Vagina (tissue), 2 donors: ENCODE measurements around the gene CCDC102A. TPM values are rescaled to one million over a fixed set of nuclear protein-coding genes. Genes with fewer than 3 reads are reported as not detected.

Experiments used
- DNase-seq, 2 donors: peaks; one replicate each; pipeline ENCODE4 v3.0.0-alpha.2; 2017; ENCODE audit errors: extremely low spot score in 2 of 2
- H3K27ac ChIP-seq: fragments of 200-600 bp; sonication (generic); one replicate; pipeline ENCODE4 v1.5.1; 2019
- H3K27me3 ChIP-seq: fragments of 200-600 bp; sonication (generic); one replicate; pipeline ENCODE4 v1.5.1; 2019
- H3K36me3 ChIP-seq, 2 donors: fragments of 200-600 bp; sonication (generic); one replicate each; pipeline ENCODE4 v1.5.1; 2017 to 2019
- H3K4me1 ChIP-seq: fragments of 200-600 bp; sonication (generic); one replicate; pipeline ENCODE4 v1.5.1; 2019
- H3K4me3 ChIP-seq, 2 donors: fragments of 200-600 bp; sonication (generic); 1 replicate in 1 of 2; 2 replicates in 1 of 2; pipeline ENCODE4 v1.5.1; 2016 to 2019
- H3K9me3 ChIP-seq: fragments of 200-600 bp; sonication (generic); one replicate; pipeline ENCODE4 v1.5.1; 2019
- CTCF ChIP-seq, 3 experiments: fragments of 450-650 bp in 2 of 3; fragments of 200-600 bp in 1 of 3; sonication (generic) in 1 of 3; IDR thresholded peaks; one replicate each; pipeline ENCODE4 v1.5.1; 2017 to 2019; ENCODE audit warnings: antibody characterized with exemption in 3 of 3, mild to moderate bottlenecking in 2 of 3, moderate library complexity in 2 of 3
- POLR2A ChIP-seq, 2 donors: fragments of 450-650 bp; IDR thresholded peaks; one replicate each; pipeline ENCODE4 v1.6.1; 2017; ENCODE audit warnings: antibody characterized with exemption in 2 of 2, mild to moderate bottlenecking in 2 of 2, moderate library complexity in 2 of 2
- POLR2AphosphoS5 ChIP-seq, 2 donors: sonication (generic); formaldehyde crosslinking; IDR thresholded peaks; one replicate each; pipeline ENCODE4 v1.9.0; 2017; ENCODE audit warnings: antibody characterized with exemption in 2 of 2, mild to moderate bottlenecking in 2 of 2, low read depth in 1 of 2; ENCODE audit not compliant: insufficient read depth in 1 of 2
- intact Hi-C: fragments of 100-400 bp; cut with DNase I; formaldehyde crosslinking; loops from one replicate; pipeline ENCODE4 v1.15.1; 2023
- total RNA-seq: library from RNA; depleted of rRNA; stranded (reverse); fragments of >200 nt; gene quantifications from one replicate; pipeline ENCODE4 v1.2.3, GENCODE V29; 2016

The CCDC102A gene
- total RNA-seq, 1 donor from 2014 or later: 22.1 TPM

GRCh38 chr16:57563761-57564160 lies 27.4 kb upstream of the CCDC102A start:
- intact Hi-C loops: no loop called here
- Histone ChIP-seq H3K27me3 (no peaks in the 10 kb centered on the region), H3K27ac (no peak overlapping the region), H3K4me1 (no peaks in the 10 kb centered on the region), H3K9me3 (no peaks in the 10 kb centered on the region), H3K36me3 (no peaks in the 10 kb centered on the region), H3K4me3 (no peak overlapping the region)
- TF ChIP-seq CTCF (IDR thresholded peaks at IDR 0.05) (no peak), POLR2A (IDR thresholded peaks at IDR 0.05) (no peak), POLR2AphosphoS5 (IDR thresholded peaks at IDR 0.05; ENCODE audit: insufficient read depth in 1 of 2, low read depth in 1 of 2) (no peak)
- peak in 1 of 2 donors; percentile 58 for DNase-seq

GRCh38 chr16:57563487-57563750 lies 27.0 kb upstream of the CCDC102A start:
- peak in 1 of 2 donors; percentile 58 for DNase-seq
- no peaks in the 10 kb centered on the region for H3K4me1 ChIP-seq
- H3K4me3 ChIP-seq: no peak overlapping the region
- intact Hi-C loops: no loop called here
- TF ChIP-seq CTCF (IDR thresholded peaks at IDR 0.05): no peak
- H3K27ac ChIP-seq: no peak overlapping the region
- no peaks in the 10 kb centered on the region for H3K9me3 ChIP-seq
- no peaks in the 10 kb centered on the region for H3K27me3 ChIP-seq
- no peaks in the 10 kb centered on the region for H3K36me3 ChIP-seq

DNA sequence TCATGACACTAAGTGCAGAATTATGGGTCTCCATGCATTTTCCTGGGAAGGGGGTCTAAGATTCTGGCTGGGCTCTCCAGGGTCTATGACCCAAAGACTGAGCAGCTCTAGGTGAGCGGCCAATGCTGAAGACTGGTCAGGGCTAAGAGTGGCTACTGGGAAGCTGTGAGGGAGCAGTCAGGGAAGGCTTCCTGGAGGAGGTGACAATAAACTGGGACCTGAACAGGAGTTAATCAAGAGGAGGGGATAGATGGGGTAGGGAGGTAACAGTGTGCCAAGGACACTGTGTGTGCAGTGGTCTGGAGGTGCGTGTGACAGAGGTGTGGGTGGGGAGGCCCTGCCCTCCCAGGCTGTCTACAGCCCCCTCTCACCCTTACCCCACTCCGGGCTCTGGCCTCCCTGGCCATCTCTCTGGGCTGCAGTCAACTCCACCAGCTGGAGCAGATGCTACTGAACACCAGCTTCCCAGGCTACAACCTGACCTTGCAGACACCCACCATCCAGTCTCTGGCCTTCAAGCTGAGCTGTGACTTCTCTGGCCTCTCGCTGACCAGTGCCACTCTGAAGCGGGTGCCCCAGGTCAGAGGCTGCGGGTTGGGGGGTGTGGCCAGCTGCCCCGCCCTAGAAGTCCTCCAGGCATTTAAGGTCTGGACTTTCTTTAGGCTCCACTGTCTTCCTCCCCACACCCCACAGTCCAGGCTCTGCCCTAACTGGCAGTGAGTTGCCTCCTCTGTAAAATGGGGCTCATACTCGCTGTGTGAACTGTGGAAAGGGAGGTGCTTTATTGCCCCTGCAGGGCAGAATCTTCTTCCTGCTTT lies 26.5 kb upstream of the CCDC102A start:
- no peak for TF ChIP-seq POLR2AphosphoS5 (IDR thresholded peaks at IDR 0.05; ENCODE audit: insufficient read depth in 1 of 2, low read depth in 1 of 2)
- no peak for TF ChIP-seq POLR2A (IDR thresholded peaks at IDR 0.05)
- TF ChIP-seq CTCF (IDR thresholded peaks at IDR 0.05): no peak
- peak in 1 of 2 donors; percentile 77 for DNase-seq
- no peaks in the 10 kb centered on the region for H3K27me3 ChIP-seq
- no peaks in the 10 kb centered on the region for H3K9me3 ChIP-seq
- H3K27ac ChIP-seq: no peak overlapping the region
- H3K4me3 ChIP-seq: no peak overlapping the region
- intact Hi-C loops: no loop called here
- no peaks in the 10 kb centered on the region for H3K4me1 ChIP-seq
- H3K36me3 ChIP-seq: no peaks in the 10 kb centered on the region

GRCh38 chr16:57562066-57562465 lies 25.7 kb upstream of the CCDC102A start:
- peak in 1 of 2 donors; percentile 49 for DNase-seq
- no peaks in the 10 kb centered on the region for H3K36me3 ChIP-seq
- intact Hi-C loops: no loop called here
- no peaks in the 10 kb centered on the region for H3K4me1 ChIP-seq
- H3K27ac ChIP-seq: no peak overlapping the region
- H3K4me3 ChIP-seq: no peak overlapping the region
- H3K9me3 ChIP-seq: no peaks in the 10 kb centered on the region
- H3K27me3 ChIP-seq: no peaks in the 10 kb centered on the region
- TF ChIP-seq CTCF (IDR thresholded peaks at IDR 0.05) (no peak), POLR2AphosphoS5 (IDR thresholded peaks at IDR 0.05; ENCODE audit: insufficient read depth in 1 of 2, low read depth in 1 of 2) (no peak), POLR2A (IDR thresholded peaks at IDR 0.05) (no peak)

DNA sequence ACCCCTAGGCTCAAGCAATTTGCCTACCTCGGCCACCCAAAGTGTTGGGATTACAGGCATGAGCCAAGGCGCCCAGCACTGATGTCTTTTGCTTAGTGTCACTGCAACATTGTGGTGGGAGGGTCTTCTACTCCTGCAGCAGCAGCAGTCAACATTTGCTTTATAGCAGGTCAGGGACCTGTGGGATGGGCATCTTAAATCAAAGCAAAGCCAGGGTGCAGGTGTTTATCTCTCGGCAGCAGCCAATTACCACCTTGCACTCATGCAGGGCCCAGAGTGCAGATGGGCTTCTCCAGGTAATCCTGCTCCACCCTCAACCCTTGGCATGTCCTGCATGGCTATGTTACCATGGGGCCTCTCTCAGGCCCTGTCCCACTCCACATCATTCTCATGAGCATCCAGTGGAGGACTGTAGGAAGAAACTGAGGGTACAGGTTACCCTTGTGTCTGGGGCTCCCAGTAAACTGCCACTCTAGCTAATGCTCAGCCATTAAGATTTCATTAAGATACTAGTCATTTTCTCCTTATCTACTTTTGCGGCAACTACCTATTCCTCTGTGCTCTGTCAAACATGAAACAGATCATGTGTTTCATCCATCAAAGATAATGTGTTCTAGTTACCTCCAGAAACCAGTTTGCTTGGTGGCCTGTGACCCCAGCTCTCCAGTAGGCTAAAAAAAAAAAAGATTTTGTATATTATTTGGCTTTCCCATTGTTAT lies 22.9 kb upstream of the CCDC102A start:
- Histone ChIP-seq H3K9me3 (no peaks in the 10 kb centered on the region), H3K27ac (no peak overlapping the region), H3K4me1 (no peaks in the 10 kb centered on the region), H3K4me3 (no peak overlapping the region), H3K27me3 (no peaks in the 10 kb centered on the region), H3K36me3 (no peaks in the 10 kb centered on the region)
- TF ChIP-seq CTCF (IDR thresholded peaks at IDR 0.05) (no peak), POLR2A (IDR thresholded peaks at IDR 0.05) (no peak), POLR2AphosphoS5 (IDR thresholded peaks at IDR 0.05; ENCODE audit: insufficient read depth in 1 of 2, low read depth in 1 of 2) (no peak)
- DNase-seq: peak in 1 of 2 donors; percentile 62
- intact Hi-C loops: no loop called here
